GM19455 (cell line): ENCODE measurements around the gene RGL4.

Source experiments
- ATAC-seq: cut with Tn5 transposase; IDR thresholded peaks from one replicate; pipeline ENCODE4 v1.9.1; 2021; ENCODE audit not compliant: unreplicated experiment

RGL4 gene

DNA sequence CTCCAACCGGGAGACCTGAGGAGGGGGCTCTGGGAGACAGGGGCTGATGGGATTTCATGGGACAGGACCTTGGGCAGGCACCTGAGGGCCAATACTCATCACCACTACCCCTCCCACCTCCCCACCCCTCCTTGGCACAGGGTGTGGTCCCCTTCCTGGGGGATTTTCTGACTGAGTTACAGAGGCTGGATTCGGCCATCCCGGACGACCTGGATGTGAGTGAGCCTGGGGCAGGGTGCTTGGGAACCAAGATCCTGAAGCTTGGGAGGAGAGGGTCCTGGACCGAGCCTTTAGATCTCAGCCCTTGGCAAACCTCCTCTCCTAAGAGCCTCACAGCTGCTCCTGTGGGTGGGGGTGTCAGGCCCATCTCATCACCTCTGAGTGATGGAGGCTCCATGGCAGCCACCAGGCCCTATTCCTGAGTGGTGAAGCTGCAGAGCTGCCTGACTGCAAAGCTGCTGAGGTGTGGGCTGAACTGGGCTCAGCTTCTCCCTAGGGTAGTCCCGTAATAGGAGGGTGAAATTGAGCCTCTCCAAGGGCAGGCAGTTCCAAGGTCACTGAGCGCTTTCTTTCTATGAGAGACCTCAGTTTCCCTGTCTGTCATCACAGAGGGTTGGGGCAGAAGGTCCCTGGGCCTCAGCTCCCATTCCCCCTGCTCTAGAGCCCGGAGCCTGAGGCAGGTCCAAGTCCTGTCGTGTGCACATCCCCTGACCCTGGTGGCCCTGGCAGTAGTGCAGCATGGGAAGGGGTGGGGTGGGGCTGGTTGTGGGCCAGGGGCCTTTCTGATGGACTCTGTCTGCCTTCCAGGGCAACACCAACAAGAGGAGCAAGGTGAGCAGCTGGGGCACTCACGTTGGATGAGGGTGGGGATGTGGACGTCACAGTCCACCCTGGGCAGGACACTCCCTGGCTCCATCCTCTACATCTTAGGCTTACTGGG lies 6.5 kb downstream of the RGL4 start:
- no peak for ATAC-seq

DNA sequence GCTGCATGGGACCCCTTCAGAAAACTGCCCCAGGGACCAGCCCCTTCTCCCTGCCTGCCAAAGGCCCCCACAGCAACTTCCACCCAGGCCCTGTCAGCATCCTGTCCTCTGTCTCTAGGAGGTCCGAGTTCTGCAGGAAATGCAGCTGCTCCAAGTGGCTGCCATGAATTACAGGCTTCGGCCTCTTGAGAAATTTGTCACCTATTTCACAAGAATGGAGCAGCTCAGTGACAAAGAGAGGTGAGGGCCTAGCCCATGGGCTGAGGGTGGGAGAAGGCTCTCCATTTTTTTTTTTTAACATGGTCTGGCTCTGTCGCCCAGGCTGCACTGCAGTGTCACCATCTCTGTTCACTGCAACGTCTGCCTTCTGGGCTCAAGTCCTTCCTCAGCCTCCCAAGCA lies 7.3 kb downstream of the RGL4 start:
- ATAC-seq: no peak

DNA sequence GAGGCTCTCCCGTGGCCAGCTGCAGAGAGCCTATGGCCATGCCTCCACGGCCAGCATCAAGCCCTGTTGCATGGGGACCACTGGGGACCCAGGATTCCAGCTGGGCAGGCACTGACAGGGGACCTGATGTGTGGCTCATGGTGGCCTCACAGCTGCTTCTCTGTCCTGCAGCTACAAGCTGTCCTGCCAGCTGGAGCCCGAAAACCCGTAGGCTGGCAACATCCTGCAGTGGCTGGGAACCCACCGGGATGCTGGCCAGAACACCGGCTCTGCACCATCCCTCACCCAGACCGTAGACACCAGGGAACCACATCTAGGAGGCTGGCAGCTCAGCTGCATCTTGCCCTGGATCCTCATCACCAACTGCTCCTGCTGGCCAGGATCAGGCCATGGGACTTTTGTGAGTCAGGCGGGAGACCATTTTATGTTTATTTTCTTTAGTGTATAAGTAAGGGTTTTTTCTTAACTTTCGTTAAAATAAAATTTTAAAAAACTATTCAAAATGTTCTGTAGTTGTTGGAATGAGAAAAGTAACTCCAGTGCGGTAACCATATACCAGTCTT lies 7.9 kb downstream of the RGL4 start:
- no peak for ATAC-seq

DNA sequence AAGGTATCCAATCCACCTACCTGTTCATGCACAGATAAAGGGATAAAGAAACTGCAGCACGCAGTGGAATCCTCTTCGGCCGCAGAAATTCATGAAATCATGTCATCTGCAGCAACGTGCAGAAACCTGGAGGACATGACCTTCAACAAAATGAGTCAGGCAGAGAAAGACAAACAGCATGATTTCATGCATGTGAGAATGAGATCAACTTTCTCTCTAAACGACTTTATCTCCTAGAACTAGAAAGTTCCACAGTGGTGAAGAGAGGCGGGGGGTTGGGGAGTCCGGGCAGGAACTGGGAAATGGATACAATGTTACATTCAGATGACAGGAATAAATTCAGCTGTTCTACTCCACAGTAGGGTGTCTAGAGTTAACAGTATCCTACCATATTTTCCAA lies 9.9 kb downstream of the RGL4 start:
- ATAC-seq: no peak

DNA sequence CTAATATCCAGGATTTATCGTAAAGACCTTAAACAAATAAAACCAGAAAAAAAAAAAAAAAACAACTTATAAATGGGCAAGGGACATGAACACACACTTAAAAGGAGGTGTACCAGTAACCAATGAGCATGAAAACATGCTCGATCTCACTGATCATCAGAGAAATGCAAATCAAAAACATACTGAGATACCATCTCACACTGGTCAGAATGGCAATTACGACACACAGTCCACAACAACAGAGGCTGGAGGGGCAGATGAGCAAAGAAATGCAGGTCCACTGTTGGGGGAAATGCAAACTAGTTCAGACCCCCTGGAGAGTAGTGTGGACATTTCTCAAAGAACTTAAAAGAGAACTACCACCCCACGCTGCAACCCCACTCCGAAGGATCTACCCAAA lies 13.2 kb downstream of the RGL4 start:
- ATAC-seq: no peak

DNA sequence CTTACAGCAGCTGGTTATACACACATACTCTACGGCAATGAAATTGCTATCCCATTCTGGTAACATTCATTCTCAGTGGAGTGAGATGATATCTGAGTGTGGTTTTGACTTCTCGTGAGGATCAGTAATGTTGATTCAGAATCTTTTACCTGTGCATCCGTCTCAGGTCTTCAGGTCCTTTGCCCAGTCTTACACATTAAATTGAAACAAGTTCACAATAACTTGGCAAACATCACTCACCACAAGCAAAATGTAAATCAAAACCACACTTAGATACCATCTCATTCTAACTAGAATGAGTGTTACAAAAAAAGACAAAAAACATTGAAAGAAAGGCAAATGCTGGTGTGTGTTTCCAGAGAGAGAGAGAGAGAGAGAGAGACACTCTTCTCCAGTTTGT lies 14.0 kb downstream of the RGL4 start:
- no peak for ATAC-seq

DNA sequence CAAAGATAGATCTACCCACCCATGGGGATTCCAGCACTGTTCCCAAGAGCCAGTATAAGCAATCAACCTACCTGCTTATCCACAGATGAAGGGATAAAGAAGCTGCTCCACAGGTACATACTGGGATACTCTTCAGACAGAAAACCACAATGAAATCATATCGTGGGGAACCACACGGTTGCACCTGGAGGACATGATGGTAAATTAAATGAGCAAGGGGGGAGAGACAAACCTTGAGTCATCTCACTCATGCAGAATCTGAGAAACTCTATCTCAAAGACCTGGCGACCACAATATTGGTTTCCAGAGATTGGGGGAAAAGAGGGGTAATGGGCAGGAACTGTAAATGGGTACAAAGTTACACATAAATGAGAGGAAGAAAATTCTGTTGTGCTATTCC lies 14.5 kb downstream of the RGL4 start:
- no peak for ATAC-seq

DNA sequence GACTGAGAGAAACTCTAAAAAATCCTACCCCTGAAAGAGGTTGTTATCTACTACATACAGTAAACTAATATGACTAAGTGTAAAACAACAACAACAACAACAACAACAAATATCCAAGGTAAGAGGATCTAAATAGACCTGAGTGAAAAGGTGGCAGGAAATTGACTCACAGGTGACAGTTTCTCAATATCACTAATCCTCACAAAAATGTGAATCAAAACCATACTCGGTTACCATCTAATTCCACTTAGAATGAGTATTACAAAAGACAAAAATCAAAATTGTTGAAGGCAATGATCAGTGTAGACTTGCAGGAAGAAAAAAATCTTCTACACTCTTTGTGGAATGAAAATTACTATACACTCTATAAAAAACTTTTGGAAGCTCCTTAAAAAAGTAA lies 17.5 kb downstream of the RGL4 start:
- ATAC-seq: no peak

DNA sequence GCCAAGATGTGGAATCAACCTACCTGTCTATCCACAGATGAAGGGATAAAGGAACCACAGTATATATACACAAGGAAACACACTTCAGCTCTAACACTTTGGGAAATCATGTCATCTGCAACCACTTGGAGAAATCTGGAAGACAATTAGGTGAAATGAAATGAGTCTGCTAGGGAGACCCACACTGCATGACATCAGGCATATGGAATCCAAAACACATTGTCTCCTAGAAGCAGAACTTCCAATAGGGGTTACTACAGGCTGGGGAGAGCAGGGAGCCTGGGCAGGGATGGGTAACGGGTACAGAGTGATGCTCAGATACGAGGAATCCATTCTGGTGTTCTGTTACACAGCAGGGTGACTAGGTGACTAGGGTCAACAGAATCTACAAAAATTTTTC lies 18.3 kb downstream of the RGL4 start:
- ATAC-seq: no peak

DNA sequence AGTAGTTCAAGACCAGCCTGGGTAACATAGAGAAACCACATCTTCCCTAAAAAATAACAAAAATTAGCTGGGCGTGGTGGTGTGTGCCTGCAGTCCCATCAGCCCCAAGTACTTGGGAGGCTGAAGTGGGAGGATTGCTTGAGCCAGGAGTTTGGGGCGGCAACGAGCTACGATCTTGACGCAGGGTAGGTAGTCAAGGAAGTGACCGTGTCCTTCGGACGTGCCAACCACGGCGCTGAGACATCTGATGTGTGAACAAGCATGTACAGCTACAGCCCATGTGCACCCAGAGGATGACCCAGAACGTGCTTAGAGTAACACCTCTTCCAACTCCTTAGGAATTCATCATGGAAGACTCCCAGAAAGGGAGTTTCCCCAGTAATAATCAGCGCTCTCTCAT lies 21.4 kb downstream of the RGL4 start:
- no peak for ATAC-seq

DNA sequence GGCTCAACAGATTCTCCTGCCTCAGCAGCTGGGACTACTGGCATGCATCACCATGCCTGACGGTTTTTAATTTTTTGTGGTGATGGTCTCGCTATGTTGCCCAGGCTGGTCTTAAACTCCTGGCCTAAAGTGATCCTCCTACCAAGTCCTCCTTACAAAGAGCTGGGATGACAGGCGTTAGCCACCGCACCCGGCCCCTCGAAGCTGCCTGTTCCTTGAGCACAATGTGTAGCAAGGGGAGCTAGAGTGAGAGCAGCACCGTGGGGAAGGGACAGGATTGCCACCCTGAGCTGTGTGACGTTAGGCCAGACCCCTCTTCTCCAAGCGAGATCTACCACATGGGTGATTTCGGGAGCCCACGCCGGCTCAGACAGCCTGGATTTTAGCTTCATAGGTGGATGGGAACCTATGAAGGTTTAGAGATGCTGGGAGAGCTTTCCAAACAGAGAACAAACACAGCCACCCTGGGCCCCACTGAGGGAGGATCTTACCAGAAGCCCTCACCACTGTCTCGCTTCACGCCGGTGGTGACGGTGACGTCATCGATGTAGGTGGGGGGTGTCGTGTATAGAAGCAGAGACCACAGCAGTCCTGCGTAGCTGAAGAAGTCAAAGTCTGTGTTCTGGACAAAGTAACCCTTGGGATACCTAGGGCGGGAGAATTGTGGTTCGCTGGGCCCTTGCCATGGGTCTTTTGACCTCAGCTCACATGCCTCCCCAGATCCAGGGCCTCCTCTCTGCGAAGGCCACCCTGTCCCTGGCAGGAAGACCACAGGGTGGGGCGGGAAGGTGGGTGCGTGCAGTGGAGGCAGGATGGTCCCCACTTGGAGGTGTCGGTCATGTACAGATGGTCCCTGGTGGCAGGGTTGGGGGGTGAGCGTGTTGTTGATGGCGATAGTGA lies 23.1 kb downstream of the RGL4 start:
- no peak for ATAC-seq

DNA sequence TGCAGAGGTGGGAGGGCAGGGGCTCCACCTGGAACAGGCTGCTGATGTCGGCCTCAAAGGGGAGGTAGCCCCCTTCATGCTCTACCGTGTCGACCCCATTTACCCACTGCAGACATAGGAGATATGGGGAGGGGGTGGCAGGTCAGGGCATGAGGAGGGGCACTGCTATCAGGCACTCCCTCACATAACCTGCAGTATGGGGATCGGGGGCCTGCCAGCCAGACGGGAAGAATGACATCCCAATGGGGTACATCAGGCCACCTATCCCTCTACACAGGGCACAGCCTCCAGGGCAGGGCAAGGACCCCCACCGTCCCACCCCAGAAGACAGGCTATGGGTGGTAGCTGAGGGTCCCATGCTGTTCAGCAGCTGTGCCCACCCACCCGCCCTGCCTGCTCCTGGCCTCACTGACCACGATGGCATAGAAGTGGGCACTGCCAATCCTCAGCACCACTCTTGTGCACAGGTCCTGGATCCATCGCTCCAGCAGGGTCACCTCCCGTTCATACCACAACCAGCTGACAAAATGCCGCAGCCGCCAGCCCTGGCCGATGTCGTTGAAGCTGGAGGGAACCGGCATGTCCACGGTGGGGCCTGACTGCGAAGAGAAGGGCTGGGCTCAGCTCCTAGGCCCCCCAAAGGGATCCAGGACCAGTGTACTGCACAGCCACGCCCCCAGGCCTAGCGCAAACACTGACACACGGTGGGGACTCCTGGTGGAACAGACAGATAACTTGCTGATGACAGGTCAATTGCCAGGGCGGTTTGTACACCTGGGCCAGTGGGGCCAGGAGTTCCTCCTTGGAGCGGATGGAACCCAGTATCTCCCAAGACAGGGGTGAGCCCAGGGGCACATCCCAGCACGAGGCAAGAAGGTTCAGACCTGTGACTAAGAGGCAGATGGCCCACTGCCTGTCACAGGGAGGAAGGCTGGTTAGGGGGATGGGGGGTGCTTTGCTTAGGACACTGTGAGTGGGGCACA lies 24.1 kb downstream of the RGL4 start:
- no peak for ATAC-seq

DNA sequence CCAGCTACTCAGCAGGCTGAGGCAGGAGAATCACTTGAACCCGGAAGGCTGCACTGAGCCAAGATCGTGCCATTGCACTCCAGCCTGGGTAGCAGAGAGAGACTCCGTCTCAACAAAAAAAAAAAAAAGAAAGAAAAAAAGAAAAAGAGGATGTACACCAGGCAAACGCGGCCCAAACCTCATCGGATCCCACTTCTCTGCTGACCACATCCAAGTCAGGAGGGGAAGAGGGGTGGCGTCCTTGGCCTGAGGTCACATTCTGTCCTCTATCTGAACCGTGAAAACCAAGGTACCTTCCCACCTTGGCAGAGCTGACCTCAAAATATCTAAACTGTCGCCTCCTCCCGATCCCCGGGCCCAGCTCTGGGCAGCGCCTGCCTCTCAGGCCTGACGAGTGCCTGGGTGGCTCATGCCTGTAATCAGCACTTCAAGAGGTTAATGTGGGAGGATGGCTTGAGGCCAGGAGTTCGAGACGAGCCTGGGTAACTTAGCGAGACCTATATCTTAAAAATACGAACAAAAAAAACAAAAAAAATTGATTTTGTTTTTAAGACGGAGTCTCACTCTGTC lies 25.1 kb downstream of the RGL4 start:
- ATAC-seq: no peak

DNA sequence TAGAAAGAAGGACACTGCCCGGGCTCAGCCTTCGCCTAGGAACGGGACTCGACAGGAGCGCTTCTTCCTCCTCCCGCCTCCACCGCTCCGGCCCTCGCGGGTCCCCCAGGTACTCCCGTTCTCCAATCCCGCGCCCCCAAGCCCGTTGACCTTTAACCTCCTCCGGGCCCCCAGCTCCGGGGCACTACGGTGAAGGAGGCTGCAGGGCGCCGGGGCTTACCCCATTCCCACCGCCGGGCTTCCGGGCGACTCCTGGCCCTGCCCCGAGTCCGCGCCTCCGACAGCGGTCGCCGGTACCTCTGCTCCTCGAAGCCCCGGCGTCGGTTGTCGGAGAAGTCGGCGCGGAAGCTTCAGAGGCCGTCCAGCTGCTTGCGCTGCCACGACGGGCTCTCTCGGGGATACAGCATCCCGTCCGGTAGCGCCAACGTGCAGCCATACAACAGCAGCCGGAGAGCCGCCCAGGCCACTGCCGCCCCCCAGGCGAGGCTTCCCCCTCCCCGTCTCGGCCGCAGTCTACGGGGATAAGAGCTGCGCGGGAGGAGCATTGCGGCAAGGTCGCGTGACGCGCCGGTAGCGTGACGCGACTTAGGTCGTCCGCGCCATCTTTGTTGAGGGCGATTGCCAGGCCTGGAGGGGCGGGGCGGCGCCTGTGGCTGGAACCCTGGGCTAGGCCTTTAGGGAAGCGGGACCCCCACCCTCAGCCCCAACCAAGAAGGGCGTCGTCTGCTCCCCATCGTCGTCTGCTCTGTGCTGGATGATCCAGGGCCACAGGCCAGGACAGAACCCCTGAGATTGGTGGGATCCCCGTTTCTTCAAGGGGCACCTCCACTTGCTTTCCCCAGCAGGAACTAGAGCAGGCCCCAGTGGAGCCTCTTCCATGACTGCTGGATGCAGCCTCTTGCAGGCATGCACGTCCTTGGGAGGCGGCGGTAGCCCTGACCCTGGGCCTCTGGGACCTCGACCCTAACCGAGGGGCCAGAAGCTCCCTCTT lies 26.3 kb downstream of the RGL4 start:
- ATAC-seq: no peak

DNA sequence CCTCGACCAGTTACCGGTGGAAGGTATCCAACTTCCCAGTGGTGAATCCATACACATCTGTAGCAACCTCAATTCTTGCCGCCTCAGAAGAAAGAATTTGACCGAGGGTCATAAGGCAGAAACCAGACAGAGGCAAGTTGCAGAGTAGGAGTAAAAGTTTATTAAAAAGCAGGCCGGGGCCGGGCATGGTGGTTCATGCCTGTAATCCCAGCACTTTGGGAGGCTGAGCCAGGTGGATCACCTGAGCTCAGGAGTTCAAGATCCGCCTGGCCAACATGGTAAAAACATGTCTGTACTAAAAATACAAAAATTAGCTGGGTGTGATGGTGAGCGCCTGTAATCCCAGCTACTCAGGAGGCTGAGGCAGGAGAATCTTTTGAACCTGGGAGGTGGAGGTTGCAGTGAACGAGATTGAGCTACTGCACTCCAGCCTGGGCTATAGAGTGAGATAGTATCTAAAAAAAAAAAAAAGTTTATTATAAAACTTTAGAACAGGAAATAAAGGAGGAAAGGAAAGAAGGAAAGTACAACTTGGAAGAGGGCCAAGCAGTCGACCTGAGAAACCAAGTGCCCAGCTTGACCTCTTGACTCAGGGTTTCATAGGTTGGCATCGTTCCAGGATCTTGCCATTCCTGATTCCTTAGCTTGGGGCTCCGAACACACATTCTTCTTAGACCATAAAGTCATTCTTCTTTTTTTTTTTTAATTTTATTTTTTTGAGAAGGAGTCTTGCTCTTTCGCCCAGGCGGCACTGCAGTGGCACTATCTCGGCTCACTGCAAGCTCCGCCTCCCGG lies 27.8 kb downstream of the RGL4 start:
- ATAC-seq: no peak

DNA sequence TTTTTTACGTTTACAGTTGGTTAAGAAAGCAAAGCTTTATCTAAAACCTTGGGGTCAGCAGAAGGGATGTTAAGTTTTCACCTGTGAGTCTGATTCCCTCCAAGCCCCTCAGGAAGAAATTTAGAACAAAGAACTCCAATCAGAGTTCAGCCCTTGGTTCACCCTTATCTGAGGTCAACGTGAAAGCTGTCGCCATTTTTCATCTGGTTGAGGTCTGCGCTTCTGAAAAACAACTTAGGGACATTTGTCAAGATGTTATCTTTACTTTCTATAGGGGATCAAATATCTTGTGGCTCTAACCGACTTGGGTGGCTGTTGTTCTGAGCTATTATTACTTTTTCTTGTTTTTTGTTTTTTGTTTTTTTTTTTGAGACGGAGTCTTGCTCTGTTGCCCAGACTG lies 30.0 kb downstream of the RGL4 start:
- ATAC-seq: no peak

DNA sequence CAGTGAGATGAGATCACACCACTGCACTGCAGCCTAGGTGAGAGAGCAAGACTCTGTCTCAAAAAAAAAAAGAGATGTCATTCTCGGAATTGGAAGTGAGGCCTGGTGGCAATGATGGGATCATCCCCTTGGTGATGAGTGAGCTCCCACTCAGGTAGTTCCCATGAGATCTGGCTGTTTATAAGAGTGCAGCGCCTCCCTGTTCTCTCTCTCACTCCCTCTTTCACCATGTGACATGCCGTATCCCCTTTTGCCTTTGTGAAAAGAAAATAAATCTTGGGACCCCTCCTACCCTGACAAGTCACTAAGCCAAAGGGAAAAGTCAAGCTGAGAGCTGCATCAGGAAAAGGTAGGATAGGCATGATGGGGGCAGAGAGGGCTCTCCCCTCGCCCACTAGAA lies 31.3 kb downstream of the RGL4 start:
- ATAC-seq: no peak

DNA sequence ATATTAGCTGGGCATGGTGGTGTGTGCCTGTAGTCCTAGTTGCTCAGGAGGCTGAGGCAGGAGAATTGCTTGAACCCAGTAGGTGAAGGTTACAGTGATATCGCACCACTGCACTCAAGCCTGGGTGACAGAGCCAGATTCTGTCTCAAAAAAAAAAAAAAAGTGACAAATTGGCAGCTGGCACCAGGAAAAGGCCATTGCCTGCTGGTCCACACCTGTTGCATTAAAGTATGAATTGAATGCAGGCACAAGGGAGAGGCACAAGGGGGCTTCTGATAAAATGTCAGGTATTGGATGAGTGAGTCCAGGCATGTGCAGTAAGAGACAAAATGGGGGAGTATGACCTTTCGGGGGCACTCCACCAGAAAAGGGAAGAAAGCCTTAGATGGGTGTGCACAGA lies 31.9 kb downstream of the RGL4 start:
- no peak for ATAC-seq
